ENCODE results near the gene MAPK4.
A peak's percentile ranks its signal among the peaks of the same experiment; 100 is the strongest.

Gene MAPK4

GRCh38 chr18:50656396-50656795 is 96.5 kb downstream of the MAPK4 start:
- DNase-seq: no peak

GRCh38 chr18:50656841-50657470 is 97.1 kb downstream of the MAPK4 start:
- DNase-seq: no peak

- DNase-seq: no peak
Observed at GRCh38 chr18:50658601-50659000, 98.7 kb downstream of the MAPK4 start.

GRCh38 chr18:50659091-50660003 is 99.5 kb downstream of the MAPK4 start:
- DNase-seq: no peak

- DNase-seq: no peak
Observed at GRCh38 chr18:50661013-50661412, 101.1 kb downstream of the MAPK4 start.

GRCh38 chr18:50662177-50662576 is 102.3 kb downstream of the MAPK4 start:
- no peak for DNase-seq

GRCh38 chr18:50662775-50663383 is 103.0 kb downstream of the MAPK4 start:
- DNase-seq: no peak

- no peak for DNase-seq
Observed at GRCh38 chr18:50663626-50664441, 103.9 kb downstream of the MAPK4 start.

GRCh38 chr18:50665015-50665414 is 105.1 kb downstream of the MAPK4 start:
- no peak for DNase-seq

- no peak for DNase-seq
Observed at GRCh38 chr18:50665519-50665918, 105.6 kb downstream of the MAPK4 start.

GRCh38 chr18:50666536-50666935 is 106.6 kb downstream of the MAPK4 start:
- no peak for DNase-seq

GRCh38 chr18:50671376-50671775 is 111.5 kb downstream of the MAPK4 start:
- DNase-seq: no peak

GRCh38 chr18:50674307-50674980 is 114.6 kb downstream of the MAPK4 start:
- no peak for DNase-seq

- no peak for DNase-seq
Observed at GRCh38 chr18:50675043-50675442, 115.2 kb downstream of the MAPK4 start.

GRCh38 chr18:50678651-50679050 is 118.8 kb downstream of the MAPK4 start:
- no peak for DNase-seq

GRCh38 chr18:50679056-50679455 is 119.2 kb downstream of the MAPK4 start:
- DNase-seq: no peak

GRCh38 chr18:50679656-50680055 is 119.8 kb downstream of the MAPK4 start:
- no peak for DNase-seq

GRCh38 chr18:50680966-50681365 is 121.1 kb downstream of the MAPK4 start:
- DNase-seq: no peak

GRCh38 chr18:50682852-50683251 is 123.0 kb downstream of the MAPK4 start:
- DNase-seq: no peak

GRCh38 chr18:50686409-50686808 is 126.5 kb downstream of the MAPK4 start:
- DNase-seq: no peak

- peak; percentile 62 for DNase-seq
Observed at GRCh38 chr18:50687491-50687890, 127.6 kb downstream of the MAPK4 start.

- DNase-seq: no peak
Observed at GRCh38 chr18:50689578-50689977, 129.7 kb downstream of the MAPK4 start.
